Measurements from ENCODE around the gene VKORC1L1. TPM values are rescaled to one million over a fixed set of nuclear protein-coding genes. Genes with fewer than 3 reads are reported as not detected.

The VKORC1L1 gene
- total RNA-seq, 1 experiment from 2014 or later = 17.3 TPM

GRCh38 chr7:66007232-66007631, 134.4 kb downstream of the VKORC1L1 start:
- no peak for DNase-seq (ENCODE audit: extremely low read depth, low read depth)

Small RNA genes within 50 kb of the gene (small RNA-seq; reads per million reads assigned to genes)
- gene AC073261.1 (0 reads per million in 2 experiments), gene RNU6-973P (0 reads per million in 2 experiments)

Other genes starting within 250 kb of the VKORC1L1 start
- gene GUSB, start 109.1 kb downstream of the VKORC1L1 start, total RNA-seq (2014; rRNA removed; shearing (Covaris generic)) = 25.6 and 33.6 TPM in 2 replicates
- 12.6 and 16.1 TPM in 2 replicates for gene ASL, start 202.7 kb downstream of the VKORC1L1 start, total RNA-seq (2014; rRNA removed; shearing (Covaris generic))
- 26.6 and 33.7 TPM in 2 replicates for gene CRCP, start 241.8 kb downstream of the VKORC1L1 start, total RNA-seq (2014; rRNA removed; shearing (Covaris generic))

Data from NCI-H460 (cell line).